GM19463 (cell line): ENCODE measurements around the gene NCK1.

Experiments
- ATAC-seq: cut with Tn5 transposase; IDR thresholded peaks from one replicate; pipeline ENCODE4 v1.9.1; 2021; ENCODE audit warnings: mild to moderate bottlenecking, moderate library complexity; ENCODE audit not compliant: unreplicated experiment

NCK1 gene

GRCh38 chr3:136861890-136862616 is at the start of gene NCK1:
Gene NCK1, plus strand, starts transcription at chr3:136862208. Its CDS starts 65,794 bp downstream, at chr3:136928002.
- peak; percentile 96 for ATAC-seq

GRCh38 chr3:136817448-136817847 is 44.6 kb upstream of the NCK1 start:
- ATAC-seq: no peak

- peak; percentile 47 for ATAC-seq
Observed at GRCh38 chr3:136818191-136818768, 43.7 kb upstream of the NCK1 start.

- ATAC-seq: peak; percentile 49
Observed at GRCh38 chr3:136818769-136819391, 43.1 kb upstream of the NCK1 start, which contains the start of gene SLC35G2. Gene SLC35G2, plus strand, starts transcription at chr3:136819126. Its CDS starts 35,335 bp downstream, at chr3:136854461.

GRCh38 chr3:136819392-136819730 is 42.6 kb upstream of the NCK1 start:
- peak; percentile 18 for ATAC-seq

GRCh38 chr3:136819731-136820679 is 42.0 kb upstream of the NCK1 start:
- no peak for ATAC-seq

- no peak for ATAC-seq
Observed at GRCh38 chr3:136831461-136831860, 30.5 kb upstream of the NCK1 start.

- ATAC-seq: no peak
Observed at GRCh38 chr3:136835089-136835812, 26.8 kb upstream of the NCK1 start.

GRCh38 chr3:136835813-136836510 is 26.0 kb upstream of the NCK1 start:
- ATAC-seq: no peak

GRCh38 chr3:136836511-136837156 is 25.4 kb upstream of the NCK1 start:
- no peak for ATAC-seq

- ATAC-seq: no peak
Observed at GRCh38 chr3:136838641-136839555, 23.1 kb upstream of the NCK1 start.

- no peak for ATAC-seq
Observed at GRCh38 chr3:136839556-136839931, 22.5 kb upstream of the NCK1 start.

GRCh38 chr3:136840252-136840651 is 21.8 kb upstream of the NCK1 start:
- ATAC-seq: no peak

GRCh38 chr3:136842294-136842693 is 19.7 kb upstream of the NCK1 start:
- no peak for ATAC-seq

- ATAC-seq: no peak
Observed at GRCh38 chr3:136844724-136845123, 17.3 kb upstream of the NCK1 start.

GRCh38 chr3:136852180-136852579 is 9.8 kb upstream of the NCK1 start:
- ATAC-seq: no peak

GRCh38 chr3:136856665-136857064 is 5.3 kb upstream of the NCK1 start:
- no peak for ATAC-seq

- no peak for ATAC-seq
Observed at GRCh38 chr3:136858381-136858780, 3.6 kb upstream of the NCK1 start.
